Activated T-cell treated with anti-CD3 and anti-CD28 coated beads, Interleukin-2, amount 50 U/mL, for 1 hour (primary cell): ENCODE data around the gene DYDC1.
"Not testable (repeated sequence)": the region's sequence is repeated elsewhere in the genome, so short reads cannot be mapped to it uniquely, and the experiment has no call there.

Experiments used
- DNase-seq: peaks from one replicate; pipeline ENCODE4 v3.0.0-alpha.2; 2020

DYDC1 gene

DNA sequence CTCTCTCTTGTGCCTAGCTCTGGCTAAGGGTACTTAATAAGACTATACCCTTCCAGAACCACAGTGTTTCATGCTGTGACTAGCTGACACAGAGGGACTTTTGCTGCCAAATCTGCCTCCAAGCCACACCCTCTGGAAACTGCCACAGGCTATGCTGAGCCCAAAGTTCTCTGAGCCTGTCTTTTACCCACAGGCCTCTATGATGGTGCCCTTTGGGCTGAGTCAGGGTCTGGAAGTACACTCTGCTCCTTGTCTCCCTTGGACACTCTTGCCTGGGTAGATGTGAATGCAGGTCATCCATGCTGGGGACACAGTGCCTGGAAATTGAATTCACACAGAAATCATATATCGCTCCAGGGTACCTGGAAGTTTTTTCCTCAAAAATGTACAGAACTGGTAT, 22.6 kb downstream of the DYDC1 start:
- DNase-seq: no peak

DNA sequence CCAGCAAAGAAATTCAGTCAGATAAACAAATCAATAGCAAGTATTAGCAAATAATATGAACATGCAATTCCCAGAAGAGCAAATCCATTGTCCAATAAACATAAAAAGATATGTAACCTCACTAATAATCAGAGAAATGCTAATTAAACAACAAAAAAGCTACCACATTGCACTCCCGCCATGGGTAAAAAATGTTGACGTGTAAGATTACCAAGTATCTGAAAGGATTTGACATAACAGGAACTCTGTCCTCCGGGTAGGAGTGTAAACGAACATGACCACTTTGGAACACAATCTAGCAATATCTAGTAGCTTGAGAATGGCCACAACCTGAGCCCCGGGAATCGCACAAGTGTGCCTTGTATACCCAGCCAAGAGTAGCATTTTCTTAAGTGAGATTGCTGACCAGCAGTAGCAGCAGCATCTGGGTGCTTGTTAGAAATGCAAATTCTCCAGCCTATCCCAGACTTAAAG, 31.6 kb downstream of the DYDC1 start:
- DNase-seq: no peak

DNA sequence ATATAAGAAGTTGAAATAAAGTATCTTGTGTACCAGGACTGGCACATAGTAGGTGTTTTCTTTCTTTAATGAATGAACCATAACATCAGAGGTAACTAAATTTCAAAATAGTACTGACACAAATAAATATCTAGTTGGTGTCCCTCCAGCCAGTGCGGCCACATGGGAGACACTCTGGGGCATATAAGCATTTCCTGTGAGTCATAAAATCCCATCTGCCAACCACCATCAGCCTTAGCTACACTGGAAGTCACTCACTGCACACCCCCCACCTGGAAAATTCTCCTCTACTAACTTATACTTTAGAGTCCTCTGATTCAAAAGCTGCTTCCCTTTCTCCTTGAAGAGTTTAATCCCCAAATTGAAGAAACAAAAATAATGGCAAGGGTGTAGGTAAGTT, 32.5 kb downstream of the DYDC1 start:
- DNase-seq: no peak

DNA sequence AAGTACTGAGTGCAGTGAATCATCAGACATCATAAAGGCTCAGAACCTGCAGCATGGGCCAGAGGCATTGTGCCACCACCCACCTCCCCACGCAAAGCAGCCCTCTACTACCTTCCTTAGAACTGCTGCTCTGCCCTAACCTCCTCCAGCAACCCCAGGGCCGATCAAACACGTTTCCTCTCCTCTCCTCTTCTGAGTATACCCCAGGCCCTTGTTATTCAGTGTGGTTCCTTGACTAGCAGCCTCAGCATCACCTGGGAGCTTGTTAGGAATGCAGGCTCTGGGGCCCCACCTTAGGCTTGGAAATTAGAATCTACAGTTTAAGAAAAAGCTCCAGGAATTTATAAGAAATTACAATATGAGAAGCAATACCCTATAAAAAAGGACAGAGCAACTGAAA, 33.2 kb downstream of the DYDC1 start:
- no peak for DNase-seq

DNA sequence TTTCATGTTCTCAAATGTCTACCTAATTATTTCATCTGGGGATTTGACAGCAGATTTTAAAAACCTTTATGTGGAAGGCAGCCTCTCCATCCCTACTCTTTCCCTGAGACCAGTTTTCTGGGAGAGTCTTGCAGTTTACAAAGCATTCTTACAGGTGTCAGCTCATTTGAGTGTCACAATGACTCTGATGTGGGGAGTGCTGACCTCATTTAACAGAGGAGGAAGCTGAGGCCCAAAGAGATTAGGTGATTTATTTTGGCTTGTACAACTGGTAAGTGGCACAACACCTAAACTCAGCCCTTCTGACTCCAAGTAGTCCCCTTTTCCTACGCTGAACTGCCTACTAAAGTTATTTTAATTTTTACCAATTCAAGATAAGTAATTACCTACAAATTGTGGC, 33.8 kb downstream of the DYDC1 start:
- DNase-seq: no peak

DNA sequence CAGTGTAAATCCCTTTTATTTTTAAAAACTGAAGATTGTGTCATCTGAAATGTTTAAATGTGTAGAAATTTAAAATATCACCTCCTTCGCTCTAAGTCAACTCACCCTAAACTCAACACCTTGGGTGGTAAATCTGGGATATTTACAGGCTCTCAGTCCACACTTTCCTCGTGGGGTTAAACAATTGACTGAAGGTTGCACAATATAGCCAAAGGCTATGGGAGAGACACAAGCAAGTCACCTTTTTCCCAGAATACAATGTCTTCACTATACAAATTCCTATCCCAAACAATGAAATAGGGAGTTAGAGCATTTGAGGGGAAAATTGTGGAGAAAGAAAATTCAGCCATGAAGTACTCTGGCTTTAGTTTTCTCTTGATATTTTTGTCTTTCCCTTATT, 34.4 kb downstream of the DYDC1 start:
- no peak for DNase-seq

DNA sequence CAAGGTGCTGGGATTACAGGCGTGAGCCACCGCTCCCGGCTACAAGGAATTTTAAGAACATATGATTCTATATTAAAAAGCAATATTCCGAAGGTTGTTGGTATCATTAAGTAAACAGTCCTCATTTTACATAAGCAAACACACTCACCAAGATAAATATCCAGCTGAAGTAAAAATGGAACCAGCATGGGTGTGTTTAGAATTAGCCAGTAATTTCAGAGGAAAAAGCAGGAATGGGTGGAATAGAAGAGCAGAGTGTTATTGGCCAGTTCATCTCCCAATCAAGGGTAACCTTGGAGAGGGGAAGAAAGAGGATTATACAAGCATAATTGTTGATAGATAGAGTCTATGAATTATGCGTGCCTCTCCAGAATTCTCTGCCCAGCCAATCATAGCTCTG, 35.4 kb downstream of the DYDC1 start:
- no peak for DNase-seq

DNA sequence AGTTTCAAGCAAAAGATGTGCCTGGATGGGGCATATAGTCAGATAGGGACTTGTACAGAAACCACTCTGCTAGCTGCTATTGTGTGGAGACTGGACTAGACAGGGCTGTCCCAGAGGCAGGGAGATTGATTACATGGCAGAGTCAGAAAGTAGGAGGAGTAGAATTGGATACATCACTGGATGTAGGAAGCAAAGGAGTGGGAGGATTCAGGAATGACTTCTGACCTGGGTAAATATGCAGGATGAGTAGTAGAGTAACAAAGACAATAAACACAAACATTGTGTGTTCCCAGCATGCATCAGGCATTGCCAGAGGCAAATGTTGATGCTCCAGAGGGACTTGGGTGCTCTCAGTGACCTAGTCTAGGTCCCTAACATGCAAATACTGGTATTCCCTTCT, 36.2 kb downstream of the DYDC1 start:
- DNase-seq: no peak

DNA sequence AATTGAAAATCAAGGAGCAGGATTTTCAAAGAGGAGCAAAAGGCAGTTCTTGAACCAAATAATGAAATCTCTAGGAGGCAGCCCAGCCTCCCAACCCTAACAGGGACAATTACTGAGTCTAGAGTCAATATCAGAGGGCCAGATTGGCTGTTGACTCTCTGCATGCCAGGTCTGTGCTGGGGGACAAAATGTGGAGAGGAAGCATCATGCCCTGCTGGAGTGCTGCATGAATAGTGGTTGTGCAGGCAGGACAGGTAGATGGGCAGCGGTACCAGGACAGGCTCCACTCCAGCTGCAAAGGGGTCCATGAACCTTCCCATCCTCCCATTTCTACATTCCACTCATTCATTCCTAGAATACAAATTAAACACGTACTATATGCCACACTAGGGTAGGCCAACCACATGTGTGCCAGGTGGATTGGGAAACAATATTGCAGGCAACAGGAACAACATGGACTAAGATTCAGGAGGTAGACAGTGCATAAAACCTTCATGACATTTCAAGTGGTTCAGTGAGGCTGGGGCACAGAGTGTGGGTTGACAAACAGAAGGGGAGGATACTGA, 36.7 kb downstream of the DYDC1 start:
- no peak for DNase-seq

DNA sequence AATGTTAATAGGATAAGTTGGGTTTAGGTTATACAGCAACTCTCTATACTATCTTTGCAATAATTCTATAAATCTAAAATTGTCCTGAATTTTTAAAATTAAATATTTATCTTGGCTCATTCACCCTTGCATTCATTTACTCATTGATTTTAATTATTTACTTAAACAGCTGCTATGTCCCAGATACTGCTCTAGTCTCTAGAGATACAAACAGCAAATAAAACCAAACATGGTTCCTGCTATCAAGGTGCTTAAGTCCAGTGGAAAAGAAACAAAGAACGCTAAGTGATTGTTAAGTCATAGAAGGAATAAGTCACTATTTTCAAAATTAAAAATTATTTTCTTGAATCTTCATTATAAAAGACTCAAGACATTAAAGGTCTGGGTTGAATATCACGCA, 37.2 kb downstream of the DYDC1 start:
- no peak for DNase-seq

DNA sequence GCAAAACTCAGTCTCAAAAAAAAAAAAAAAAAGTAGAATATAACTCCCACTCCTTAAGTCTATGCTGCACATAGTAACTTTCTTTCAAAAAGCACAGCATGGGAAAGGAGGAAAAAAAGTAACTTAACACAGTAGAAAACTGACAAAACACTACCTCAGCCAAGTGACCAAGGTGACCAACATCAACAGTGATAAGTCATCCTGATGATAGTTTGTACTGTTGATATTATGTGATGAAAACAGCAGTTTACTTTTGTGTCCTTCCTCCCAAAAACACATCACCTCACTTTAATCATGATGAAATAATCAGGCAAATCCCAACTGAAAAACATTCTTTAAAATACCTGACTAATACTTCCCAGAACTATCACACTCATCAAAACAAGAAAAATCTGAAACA, 37.8 kb downstream of the DYDC1 start:
- no peak for DNase-seq

DNA sequence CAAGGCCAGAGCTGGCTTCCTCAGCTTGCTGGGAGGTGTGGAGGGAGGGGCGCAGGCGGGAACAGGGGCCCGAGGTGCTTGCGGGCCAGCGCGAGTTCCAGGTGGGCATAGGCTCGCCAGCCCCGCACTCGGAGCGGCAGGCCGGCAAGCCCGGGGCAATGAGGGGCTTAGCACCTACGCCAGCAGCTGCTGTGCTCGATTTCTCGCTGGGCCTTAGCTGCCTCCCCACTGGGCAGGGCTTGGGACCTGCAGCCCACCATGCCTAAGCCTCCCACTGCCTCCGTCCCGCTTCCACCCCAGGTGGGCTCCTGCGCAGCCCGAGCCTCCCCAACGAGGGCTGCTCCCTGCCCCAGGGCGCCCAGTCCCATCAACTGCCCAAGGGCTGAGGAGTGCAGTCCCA, 41.2 kb downstream of the DYDC1 start:
- DNase-seq: no peak

DNA sequence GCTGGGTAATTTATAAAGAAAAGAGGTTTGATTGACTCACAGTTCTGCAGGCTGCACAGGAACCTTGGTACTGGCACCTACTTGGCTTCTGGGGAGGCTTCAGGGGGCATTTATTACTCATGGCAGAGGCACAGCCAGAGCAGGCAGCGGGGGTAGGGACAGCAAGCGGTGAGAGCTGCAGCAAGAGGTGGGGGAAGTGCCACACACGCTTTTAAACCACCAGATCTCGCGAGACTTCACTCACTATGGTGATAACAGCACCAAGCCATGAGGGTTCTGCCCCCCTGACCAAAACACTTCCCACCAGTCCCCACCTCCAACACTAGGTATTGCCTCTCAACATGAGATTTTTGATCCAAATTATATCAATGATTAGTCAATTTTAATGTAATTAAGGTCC, 43.0 kb downstream of the DYDC1 start:
- DNase-seq: no peak

DNA sequence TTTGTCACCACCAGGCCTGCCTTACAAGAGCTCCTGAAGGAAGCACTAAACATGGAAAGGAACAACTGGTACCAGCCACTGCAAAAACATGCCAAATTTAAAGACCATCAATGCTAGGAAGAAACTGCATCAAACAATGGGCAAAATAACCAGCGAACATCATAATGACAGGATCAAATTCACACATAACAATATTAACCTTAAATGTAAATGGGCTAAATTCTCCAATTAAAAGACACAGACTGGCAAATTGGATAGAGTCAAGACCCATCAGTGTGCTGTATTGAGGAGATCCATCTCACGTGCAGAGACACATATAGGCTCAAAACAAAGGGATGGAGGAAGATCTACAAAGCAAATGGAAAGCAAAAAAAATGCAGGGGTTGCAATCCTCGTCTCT, 50.6 kb downstream of the DYDC1 start:
- not testable (repeated sequence) for DNase-seq

DNA sequence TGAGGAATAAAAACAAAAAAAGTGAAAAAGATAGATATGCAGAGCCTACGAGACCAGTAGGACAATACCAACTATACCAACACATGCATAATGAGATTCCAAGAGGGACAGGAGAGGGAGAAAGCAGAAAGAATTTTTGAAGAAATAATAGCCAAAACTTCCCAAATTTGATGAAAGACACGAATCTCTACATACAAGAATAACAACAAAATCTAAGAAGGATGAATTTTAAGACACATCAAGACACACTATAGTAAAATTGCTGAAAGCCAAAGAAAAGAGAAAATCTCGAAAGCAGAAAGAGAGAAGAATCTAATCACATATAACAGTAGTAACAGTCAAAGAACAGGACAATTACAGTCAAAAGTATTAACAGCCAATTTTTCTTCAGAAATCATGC, 59.6 kb downstream of the DYDC1 start:
- no peak for DNase-seq

DNA sequence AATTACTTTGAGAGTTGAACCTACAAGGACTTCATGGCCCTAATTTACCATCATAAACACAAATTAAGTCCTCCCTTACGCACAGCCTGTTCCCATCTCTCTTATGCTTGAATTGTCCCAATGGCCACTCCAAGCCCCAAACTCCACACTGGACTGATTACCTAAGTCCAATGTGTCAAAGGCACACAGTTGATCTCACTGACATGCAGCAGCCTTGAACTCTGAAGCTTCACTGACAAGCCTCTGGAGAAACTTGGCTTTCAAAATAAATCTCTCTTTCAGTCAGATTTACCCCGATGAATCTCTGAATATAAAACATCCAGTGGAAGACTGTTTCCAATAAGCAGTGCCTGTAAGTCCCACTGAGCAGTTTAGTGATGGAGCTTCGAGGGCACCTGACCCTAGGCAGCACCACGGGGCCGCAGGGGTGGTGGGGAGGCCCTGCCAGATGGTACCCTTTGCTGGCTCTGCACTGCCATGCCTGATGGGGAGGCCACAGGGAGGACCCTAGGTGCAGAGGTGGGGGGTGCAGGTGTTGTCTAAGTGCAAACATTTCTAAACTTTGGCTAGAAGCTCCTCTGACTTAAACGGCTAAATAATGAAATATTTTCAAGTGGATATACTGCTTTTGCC, 63.8 kb downstream of the DYDC1 start:
- no peak for DNase-seq

DNA sequence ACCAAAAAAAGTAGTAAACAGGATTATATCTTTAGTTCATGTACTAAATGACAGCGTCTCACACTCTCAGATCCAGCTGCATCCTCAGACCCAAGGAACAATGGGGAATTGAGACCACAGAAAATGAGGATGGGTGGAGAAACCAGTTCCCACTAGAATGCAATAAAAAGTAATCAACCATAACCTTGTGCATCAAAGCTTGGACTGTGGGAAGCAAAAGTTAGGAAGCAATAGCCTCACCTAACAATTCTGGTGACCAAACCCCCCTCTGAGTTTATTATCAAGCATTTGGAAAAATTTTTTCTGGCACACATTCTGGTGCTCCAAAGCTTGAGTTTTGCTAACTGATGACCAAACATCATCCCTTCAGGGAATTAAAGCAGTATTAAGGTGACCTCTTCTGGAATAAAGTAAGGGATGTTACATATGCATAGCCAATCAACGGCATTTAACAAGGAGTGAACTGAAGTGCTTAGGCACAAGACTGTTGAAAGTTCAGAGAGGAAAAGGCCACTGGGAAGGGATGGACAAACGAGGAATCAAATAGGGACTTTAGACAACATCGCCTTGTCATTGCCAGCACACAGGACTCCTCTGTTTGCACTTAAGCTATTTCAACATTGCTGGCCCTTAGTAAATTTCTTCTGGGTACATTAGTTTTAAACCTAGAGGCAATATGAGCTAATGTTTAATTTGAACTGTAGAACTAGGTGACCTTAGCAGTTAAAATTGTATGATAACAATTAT, 65.9 kb downstream of the DYDC1 start:
- DNase-seq: no peak

DNA sequence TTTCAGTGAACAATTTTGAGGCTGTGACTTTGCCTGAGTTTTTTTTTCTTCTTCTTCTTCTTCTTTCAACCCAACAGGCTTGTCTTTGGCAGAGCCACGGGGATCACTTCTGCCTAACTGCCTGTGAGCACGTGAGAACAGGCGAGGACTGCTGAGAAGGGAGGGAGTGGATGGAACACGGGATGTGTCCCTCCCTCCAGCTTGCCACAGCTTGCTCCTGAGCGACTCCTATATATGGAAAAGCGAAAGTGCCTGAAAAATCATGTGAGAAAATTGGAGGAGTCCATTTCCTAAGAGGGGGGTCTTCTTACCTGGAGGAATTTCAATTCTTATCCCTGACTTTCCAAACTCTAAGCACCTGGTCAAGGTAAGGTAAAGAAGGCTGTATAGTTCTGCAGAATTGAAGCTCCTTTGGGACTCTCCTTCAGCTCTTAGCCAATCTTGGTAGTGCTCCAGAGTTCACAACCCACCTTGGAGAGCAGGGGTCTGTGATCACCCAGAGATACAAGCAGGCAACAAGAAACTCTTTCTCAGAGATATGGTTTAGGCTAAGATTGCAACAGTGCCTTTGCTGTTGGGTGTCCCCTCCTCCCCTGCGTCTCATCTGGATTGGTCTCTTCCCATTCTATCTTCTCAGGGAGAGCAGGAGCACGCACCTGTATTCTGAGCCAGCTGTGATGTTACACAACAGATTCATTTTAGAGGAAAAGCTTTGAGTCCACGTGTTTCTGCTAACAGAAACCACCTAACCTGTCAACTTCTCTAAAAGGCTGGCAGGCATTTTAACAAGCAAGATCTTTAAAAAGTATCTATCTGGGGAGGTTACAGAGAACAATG, 66.9 kb downstream of the DYDC1 start, which contains the start of gene MAT1A:
MAT1A (minus strand) TSS at position 208 of the 837 bp plus-strand sequence. CDS start 235 bp downstream, outside the sequence.
- no peak for DNase-seq

DNA sequence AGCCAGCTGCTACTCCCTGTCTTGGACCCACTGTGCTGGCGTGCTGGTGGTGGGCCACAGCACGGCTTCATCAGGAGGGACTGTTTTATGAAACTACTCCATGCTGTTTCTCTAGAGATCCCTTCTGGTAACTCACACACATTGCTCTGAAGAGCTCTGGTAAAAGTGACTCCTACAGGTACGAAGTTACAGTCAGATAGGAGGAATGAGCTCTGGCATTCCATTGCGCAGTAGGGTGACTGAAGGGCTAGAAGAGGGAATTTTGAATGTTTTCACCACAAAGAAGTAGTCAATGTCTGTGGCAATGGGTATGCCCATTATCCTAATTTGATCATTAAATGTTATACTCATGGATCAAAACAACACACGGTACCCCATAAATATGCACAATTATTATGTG, 67.7 kb downstream of the DYDC1 start:
- DNase-seq: no peak
